ENCODE data around the gene RPL10A. TPM values are rescaled to one million over a fixed set of nuclear protein-coding genes. Genes with fewer than 3 reads are reported as not detected.

Gene RPL10A
- total RNA-seq, 4 donors from 2014 or later = 952 to 1,436 (median 1,121) TPM

DNA sequence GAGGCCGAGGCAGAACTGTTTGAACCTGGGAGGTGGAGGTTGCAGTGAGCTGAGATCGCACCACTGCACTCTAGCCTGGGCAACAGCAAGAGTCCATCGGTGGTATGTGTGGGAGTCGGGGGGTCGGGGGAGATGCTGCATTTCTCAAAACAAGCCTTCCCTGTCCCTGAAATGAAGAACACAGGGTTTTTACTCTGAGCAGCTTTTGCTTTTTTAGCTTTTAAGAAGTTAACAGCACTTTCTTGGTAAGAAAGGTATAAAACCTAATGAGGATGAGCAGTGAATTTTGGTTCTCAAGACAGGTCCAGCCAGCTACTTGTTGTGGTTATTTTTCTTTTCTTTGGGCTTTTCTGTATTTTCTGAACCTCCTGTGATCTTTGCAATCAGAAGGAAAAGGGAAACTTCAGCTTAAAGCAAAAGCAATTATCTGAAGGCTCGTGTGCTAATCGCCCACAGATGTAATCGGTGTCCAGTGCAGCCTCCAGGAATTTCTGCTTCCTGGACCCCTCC lies 3.7 kb downstream of the RPL10A start:
- H3K9me3 ChIP-seq = no peaks in the 10 kb centered on the region
- H3K4me1 ChIP-seq = peaks cover 0 to 38% (median 3%) of the 10 kb centered on the region in 4 donors
- no peaks in the 10 kb centered on the region for H3K27me3 ChIP-seq
- no peak for DNase-seq (ENCODE audit: low spot score in 2 of 2)
- no peak overlapping the region for H3K4me3 ChIP-seq
- 48 to 52% methylated on average over 8 of the region's 8 CpGs for WGBS, 2 donors
- peak overlapping the region in 3 of 4 donors; percentile 11 to 34 (median 19) for H3K27ac ChIP-seq
- TF ChIP-seq POLR2A (IDR thresholded peaks at IDR 0.05) (no peak), EP300 (IDR thresholded peaks at IDR 0.05) (no peak)
- TF ChIP-seq, protein P1, sequence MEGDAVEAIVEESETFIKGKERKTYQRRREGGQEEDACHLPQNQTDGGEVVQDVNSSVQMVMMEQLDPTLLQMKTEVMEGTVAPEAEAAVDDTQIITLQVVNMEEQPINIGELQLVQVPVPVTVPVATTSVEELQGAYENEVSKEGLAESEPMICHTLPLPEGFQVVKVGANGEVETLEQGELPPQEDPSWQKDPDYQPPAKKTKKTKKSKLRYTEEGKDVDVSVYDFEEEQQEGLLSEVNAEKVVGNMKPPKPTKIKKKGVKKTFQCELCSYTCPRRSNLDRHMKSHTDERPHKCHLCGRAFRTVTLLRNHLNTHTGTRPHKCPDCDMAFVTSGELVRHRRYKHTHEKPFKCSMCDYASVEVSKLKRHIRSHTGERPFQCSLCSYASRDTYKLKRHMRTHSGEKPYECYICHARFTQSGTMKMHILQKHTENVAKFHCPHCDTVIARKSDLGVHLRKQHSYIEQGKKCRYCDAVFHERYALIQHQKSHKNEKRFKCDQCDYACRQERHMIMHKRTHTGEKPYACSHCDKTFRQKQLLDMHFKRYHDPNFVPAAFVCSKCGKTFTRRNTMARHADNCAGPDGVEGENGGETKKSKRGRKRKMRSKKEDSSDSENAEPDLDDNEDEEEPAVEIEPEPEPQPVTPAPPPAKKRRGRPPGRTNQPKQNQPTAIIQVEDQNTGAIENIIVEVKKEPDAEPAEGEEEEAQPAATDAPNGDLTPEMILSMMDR (IDR thresholded peaks at IDR 0.05) = no peak
- H3K36me3 ChIP-seq = peaks cover 0 to 72% (median 6%) of the 10 kb centered on the region in 3 donors

DNA sequence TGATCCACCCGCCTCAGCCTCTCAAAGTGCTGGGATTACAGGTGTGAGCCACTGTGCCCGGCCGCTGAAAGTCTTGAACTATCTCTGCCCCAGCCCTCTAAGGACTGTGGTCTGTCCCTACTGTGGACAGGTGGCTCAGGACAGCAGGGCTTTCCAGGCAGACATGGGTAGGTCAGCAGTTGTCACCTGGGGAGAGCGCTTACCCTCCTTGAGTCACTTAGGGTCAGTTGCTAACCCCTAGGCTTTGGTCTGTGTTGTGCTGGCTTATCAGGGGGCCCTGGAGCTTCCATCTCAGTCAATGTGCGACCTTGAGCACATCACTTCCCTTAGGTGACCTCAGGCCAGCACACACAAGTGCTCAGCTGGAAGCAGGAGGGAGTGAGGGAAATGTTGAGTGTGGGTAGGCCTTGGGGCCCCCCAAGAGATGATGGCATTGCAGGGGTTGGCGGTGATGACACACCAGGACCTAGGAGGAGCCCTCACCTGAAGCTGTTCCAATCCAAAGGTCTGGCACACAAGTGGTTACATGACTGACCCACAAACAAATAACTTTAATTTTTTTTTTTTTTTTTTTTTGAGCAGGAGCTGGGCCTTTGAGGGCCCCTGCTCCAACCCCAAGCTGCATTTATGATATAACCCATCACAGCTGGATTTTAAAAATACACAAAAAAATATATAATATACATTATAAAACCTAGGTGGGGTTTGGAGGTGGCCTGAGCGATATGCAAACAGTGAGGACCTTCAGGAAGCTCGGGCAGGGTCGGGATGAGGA lies 5.1 kb downstream of the RPL10A start:
- Histone ChIP-seq H3K27me3 (no peaks in the 10 kb centered on the region), H3K9me3 (no peaks in the 10 kb centered on the region), H3K27ac (no peak overlapping the region), H3K4me1 (peaks cover 0 to 34% (median 2%) of the 10 kb centered on the region in 4 donors), H3K36me3 (peaks cover 0 to 84% (median 6%) of the 10 kb centered on the region in 3 donors), H3K4me3 (no peak overlapping the region)
- no peak for DNase-seq (ENCODE audit: low spot score in 2 of 2)
- TF ChIP-seq EP300 (IDR thresholded peaks at IDR 0.05) (no peak), POLR2A (IDR thresholded peaks at IDR 0.05) (no peak)
- TF ChIP-seq, protein P1 (IDR thresholded peaks at IDR 0.05) = no peak
- 82 to 84% methylated on average over 8 of the region's 9 CpGs for WGBS, 2 donors

DNA sequence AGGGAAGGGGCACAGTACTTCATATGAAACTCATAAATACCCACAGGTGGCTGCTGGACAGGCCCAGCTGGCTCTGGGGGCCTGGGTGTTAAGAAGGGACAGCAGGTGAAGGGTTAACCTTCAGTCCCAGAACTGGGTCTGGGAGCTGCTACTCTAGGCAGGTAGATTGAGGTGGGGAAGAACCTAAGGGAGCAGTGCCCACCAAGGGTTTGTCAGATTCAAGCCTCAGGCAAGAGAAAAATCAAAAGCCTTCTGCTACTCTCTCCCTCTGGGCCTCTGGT lies 5.6 kb downstream of the RPL10A start:
- no peak for DNase-seq (ENCODE audit: low spot score in 2 of 2)
- Histone ChIP-seq H3K9me3 (no peaks in the 10 kb centered on the region), H3K27me3 (no peaks in the 10 kb centered on the region), H3K27ac (no peak overlapping the region), H3K4me3 (no peak overlapping the region), H3K36me3 (peaks cover 0 to 88% (median 6%) of the 10 kb centered on the region in 3 donors), H3K4me1 (peaks cover 0 to 34% (median 2%) of the 10 kb centered on the region in 4 donors)
- TF ChIP-seq EP300 (IDR thresholded peaks at IDR 0.05) (no peak), POLR2A (IDR thresholded peaks at IDR 0.05) (no peak)
- TF ChIP-seq, protein P1 (IDR thresholded peaks at IDR 0.05) = no peak

DNA sequence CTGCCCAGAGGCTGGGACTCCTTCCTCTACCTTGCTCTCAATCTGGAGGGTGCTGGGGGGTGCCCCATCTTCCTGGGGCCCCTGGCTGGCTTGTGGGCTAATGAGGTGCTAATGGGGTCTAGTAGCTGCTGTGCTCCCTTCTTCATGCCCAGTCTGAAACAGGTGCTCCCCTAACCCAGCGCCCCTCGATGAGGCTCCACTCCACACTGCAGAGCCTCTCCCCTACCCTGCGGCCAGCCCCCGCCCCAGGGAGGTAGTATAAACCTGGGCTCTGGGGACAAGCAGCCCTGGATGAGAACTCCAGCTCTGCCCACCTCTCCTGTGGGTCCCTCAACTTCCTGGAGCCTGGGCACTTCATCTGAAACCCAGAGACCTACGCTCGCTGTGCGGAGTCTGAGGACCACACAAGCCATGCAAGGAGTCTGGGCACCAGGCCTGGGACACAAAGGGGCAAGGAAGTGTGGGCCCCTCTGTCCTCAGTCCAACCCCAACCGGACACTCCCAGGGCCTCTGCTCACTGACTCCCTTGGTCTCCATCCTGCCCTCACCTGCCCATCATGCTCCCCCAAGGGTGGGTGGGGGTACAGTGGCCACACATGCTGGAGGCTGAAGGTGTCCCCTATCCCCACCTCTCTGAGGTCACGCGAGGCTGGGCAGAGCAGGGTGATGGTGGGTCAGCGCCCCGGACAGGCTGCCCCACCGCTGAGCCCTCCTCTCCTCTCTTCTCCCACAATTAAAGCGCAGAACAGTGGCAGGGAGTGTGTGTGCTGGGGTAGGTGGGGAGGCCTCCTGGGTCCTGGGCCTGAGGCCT lies 6.1 kb downstream of the RPL10A start:
- H3K4me1 ChIP-seq = peaks cover 0 to 31% (median 2%) of the 10 kb centered on the region in 4 donors
- H3K27ac ChIP-seq = no peak overlapping the region
- no peak for TF ChIP-seq POLR2A (IDR thresholded peaks at IDR 0.05)
- TF ChIP-seq EP300 (IDR thresholded peaks at IDR 0.05) = no peak
- TF ChIP-seq, protein P1 (IDR thresholded peaks at IDR 0.05) = no peak

More for the DNA sequence above, 6.1 kb downstream of the RPL10A start:
- WGBS, 2 donors = 84 to 85% methylated on average over 13 to 14 of the region's 14 CpGs
- H3K9me3 ChIP-seq = no peaks in the 10 kb centered on the region
- peaks cover 2 to 91% (median 6%) of the 10 kb centered on the region in 3 donors for H3K36me3 ChIP-seq
- H3K27me3 ChIP-seq = no peaks in the 10 kb centered on the region
- H3K4me3 ChIP-seq = no peak overlapping the region
- no peak for DNase-seq (ENCODE audit: low spot score in 2 of 2)

Measured in tibial nerve (tissue), 4 donors.